SKM-1 treated with dmso at 0.1 percent for 144 hours (cell line): Measurements from ENCODE around the gene SMCO2.
A peak's percentile ranks its signal among the peaks of the same experiment; 100 is the strongest.

Experiments
- DNase-seq: peaks from one replicate; lab custom pipeline; 2025; ENCODE audit not compliant: unreplicated experiment; lab: John Stamatoyannopoulos, UW

SMCO2 gene

DNA sequence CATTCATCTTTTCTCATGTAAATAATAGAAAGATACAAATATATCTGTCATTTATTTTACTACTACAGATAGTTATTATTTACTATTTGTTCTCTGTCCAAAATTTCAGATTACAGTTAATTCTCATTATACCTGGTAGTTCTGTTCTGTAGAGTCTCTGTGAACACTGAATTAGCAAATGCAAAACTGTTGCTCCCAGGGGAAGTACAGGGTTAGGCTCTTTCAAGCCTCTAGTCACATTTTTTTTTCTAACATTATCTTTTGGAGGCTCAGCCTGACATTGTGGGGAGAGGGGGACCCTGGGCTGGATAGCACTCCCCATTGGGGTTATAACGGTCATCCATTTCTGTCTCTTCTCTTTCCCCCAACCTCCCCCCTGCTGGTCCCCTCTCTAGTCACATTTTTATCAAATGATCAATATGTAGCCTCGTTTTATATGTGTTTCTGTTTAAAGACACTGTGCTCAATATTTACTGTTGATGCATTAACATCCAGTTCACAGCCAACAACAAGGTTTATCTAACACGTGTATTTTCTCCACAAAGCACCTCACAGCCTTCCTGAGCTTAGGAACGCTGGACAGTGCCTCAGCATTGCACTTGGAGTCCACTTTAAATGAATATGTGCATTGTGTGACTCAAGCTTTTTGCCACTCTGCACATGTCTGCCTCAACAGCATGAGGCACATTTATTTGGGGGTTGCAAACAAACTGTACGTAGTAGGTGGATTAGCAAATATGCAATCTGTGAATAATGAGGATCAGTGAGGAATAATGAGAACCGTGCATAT lies 4.7 kb downstream of the SMCO2 start:
- no peak for DNase-seq

- no peak for DNase-seq
Measured at GRCh38 chr12:27453421-27453820, 6.9 kb downstream of the SMCO2 start.

DNA sequence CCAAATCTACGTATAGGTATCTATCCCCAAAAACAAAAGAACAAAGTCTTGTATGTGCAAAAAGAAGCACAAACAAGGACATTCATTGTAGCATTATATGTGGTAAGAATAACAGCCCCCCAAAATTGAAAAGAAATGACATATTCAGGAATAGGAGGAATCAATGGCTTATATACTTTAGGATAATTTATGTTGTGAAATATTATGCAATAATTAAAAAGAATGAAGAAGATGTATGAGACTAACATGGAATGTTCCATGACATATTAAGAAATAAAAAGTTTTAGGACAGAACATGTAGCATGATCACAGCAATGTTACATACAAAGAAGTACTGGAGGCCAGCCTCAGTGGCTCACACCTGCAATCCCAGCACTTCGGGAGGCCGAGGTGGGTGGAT lies 9.1 kb downstream of the SMCO2 start:
- no peak for DNase-seq

DNA sequence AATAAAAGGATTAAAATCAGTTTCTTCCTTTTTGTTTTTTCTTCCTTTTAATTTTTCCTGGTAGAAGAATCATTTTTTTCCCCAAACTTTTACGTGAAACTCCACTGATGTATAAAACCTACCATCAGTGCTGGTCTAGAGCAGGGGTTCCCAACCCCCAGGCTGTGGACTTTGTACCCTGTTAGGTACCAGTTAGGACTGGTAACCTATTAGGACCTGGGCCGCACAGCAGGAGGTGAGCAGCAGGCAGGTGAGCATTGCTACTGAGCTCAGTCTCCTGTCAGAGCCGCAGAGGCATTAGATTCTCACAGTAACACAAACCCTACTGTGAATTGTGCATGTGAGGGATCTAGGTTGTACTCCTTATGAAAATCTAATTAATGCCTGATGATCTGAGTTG lies 10.1 kb downstream of the SMCO2 start:
- DNase-seq: no peak

- peak; percentile 11 for DNase-seq
Measured at GRCh38 chr12:27460471-27460978, 14.0 kb downstream of the SMCO2 start.

GRCh38 chr12:27462151-27462694 lies 15.7 kb downstream of the SMCO2 start:
- DNase-seq: no peak

GRCh38 chr12:27462851-27463250 lies 16.3 kb downstream of the SMCO2 start:
- DNase-seq: no peak

DNA sequence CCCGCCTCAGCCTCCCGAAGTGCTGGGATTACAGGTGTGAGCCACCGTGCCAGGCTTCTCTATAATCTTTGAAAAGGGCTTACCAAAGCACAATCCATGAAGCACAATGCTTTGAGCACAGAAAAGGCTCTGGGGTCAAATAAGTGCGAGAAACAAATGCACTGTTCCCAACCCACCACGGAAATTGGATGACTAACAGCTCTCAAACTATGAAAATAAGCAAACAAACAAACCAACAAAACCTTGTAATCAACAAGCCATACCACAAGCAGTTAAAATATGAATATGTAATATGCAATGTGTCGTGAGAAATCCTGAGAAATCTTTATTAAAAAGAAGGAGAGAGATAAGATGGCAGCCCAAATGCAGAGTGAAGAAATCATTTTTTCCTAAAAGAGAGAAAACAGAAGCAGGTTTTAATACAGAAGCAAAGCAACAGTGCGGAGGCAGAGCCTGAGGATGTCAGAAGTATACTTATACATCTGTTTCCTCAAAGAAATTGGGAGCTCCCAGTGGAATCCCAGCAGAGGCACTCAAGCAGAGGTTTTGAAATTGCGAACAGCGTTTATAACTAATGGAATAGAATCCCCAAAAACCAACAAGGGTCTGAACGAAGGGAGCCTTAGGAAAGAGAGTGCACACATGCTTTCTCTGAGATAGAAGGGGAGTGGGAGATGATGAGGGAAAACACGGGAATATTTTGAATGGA lies 17.1 kb downstream of the SMCO2 start:
- DNase-seq: no peak

- no peak for DNase-seq
Measured at GRCh38 chr12:27464220-27464554, 17.7 kb downstream of the SMCO2 start.

GRCh38 chr12:27467641-27468040 lies 21.1 kb downstream of the SMCO2 start:
- DNase-seq: no peak

DNA sequence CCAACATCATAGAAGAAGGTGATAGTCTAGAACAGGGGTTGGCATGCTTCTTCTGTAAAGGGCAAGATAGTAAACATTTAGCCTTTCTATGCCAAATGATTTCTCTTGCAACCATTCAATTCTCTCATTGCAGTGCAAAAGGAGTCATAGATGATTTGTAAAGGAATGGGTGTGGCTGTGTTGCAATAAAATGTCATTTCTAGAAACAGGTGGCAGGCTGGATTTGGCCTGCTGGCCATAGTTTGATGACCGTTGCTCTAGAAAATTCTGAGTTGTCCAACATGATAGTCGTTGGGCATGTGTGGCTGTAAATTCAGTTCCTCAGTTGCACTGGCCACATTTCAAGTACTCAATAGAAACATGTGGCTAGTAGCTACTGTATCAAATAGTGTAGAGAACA lies 21.7 kb downstream of the SMCO2 start:
- no peak for DNase-seq

DNA sequence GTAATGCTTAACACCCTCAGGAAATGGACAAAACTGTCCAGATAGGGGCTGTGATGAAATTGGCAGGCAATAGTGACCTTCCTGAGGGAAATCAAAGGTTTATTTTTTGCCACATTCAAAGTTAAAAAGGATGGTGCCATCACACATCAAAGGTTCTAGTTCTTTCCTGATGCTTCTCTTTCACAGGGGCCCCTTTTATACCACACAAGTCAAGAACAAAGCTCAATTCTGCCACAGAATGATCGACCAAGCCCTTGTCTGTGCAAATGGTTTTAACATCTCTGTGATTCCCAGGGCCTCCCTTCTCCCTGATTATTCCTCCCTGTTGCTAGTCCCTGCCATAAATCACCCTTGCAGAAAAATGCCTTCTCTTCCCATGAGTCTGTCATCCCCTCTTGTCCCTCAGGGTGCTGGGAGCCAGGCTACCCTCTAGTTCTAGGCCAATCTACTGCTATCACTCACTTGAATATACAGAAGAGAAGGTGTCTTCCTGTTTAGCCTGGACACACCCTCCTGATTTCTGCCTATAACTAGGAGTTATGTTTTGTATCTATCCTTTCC lies 22.7 kb downstream of the SMCO2 start:
- DNase-seq: no peak

DNA sequence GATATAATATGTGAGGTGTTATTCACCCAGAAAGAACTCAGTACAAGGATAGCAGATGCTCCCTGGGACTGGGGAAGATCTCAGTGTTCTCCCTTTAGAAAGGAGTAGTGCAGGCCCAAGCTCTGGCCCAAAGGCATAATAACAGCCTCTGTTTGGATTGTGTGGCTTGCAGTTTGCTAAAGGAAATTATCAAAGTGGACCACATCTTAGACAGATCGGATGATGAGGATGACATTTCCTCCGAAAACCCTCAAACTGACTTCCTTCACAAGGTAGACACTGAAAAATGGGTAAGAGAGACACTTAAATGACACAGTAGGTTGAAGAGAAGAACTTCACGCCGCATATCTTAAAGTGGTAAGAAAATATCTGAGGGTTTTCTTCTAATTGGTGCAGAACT lies 26.1 kb downstream of the SMCO2 start:
- DNase-seq: no peak

DNA sequence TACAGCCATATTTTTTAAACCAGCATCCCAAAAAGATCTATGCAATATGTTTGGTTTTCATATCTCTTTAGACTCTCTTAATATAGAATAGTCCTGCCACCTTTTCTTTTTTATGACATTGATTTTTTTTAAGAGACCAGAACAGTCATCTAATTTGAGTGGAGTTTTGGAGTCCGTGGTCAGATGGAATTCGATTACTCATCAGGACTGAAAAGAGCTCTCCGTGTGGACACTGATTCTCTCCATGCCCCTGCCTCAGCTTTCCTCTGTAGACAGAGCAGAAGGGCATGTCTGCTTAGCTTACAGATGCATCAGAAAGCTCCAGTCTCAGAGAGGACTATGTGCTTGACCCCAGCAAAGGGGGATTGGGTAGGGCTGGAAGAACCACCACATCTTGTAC lies 27.8 kb downstream of the SMCO2 start:
- no peak for DNase-seq

DNA sequence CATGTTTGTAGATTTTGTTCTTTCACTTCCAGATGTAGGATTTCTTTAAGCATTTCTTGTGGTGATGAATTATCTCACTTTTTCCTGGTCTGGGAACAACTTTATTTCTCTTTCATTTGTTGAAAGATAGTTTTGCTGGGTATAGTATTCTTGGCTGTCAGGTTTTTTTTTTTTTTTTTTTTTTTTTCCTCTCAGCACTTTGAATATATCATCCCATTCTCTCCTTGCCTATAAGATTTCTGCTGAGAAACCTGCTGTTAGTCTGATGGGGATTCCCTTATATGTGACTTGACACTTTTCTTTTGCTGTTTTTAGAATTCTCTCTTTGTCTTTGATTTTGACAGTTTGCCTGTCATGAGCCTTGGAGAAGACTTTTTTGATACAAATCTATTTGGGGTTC lies 30.5 kb downstream of the SMCO2 start:
- no peak for DNase-seq

GRCh38 chr12:27478949-27479348 lies 32.4 kb downstream of the SMCO2 start:
- DNase-seq: no peak

- DNase-seq: no peak
Measured at GRCh38 chr12:27480016-27480415, 33.5 kb downstream of the SMCO2 start.

GRCh38 chr12:27486961-27487360 lies 40.4 kb downstream of the SMCO2 start:
- DNase-seq: no peak

- DNase-seq: no peak
Measured at GRCh38 chr12:27488479-27488878, 41.9 kb downstream of the SMCO2 start.

DNA sequence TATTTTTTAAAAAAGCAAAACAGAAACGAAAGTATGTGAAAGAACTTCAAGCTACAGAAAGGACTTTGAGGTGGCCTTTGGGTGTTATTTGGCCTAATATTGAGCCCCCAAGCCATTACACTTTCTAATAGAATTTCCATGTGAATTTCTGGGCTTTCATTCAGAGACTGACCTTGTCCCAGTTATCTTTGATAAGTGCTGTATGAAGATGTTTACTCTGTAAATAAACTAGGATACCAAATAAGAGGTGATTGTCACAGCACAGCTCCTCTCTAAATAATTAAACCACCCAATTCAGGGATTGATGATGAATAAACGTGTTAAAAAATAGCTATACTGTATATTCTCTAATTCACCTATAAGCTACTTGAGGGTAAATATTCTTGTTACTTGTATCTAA lies 44.7 kb downstream of the SMCO2 start:
- no peak for DNase-seq

DNA sequence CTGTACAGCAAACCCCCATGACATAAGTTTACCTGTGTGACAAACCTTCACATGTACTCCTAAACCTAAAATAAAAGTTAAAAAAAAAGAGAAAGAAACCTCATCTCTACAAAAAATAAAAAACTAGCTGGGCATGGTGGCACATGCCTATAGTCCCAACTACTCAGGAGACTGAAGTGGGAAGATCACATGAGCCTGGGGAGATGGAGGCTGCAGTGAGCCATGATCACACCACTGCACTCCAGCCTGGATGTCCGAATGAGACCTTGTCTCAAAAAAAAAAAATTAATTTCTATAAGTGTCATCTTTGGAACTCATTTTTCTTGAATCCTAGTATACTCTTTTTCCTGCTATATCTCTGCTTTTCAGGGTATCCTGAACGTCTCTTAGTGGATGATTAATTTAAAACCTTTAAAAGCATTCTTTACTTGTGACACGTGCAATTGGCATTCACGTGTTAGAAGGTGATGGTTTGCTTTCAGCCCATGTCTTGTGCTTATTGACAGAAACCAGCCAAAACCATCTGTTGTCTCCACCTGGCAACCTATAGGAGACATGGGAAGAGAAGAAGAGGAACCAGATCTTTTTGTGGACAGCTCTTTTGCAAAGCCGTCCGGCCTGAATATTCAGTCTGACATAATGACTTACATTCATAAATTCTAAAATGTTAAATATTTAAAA lies 46.9 kb downstream of the SMCO2 start:
- no peak for DNase-seq
